HG03135 (cell line): ENCODE results near the gene DRG1.
A peak's percentile ranks its signal among the peaks of the same experiment; 100 is the strongest.
"Not testable (repeated sequence)": the region's sequence is repeated elsewhere in the genome, so short reads cannot be mapped to it uniquely, and the experiment has no call there.

ENCODE experiments used
- ATAC-seq: cut with Tn5 transposase; IDR thresholded peaks from one replicate; pipeline ENCODE4 v1.9.1; 2021; ENCODE audit warnings: mild to moderate bottlenecking, moderate library complexity; ENCODE audit not compliant: unreplicated experiment

The DRG1 gene

GRCh38 chr22:31399211-31400022, at the start of gene DRG1:
DRG1 (plus strand) TSS chr22:31399604; CDS start chr22:31399684, 80 bp downstream.
- ATAC-seq = peak; percentile 89

GRCh38 chr22:31349960-31350359, 49.4 kb upstream of the DRG1 start:
- no peak for ATAC-seq

GRCh38 chr22:31350410-31350863, 49.0 kb upstream of the DRG1 start:
- no peak for ATAC-seq

GRCh38 chr22:31354515-31354914, 44.9 kb upstream of the DRG1 start:
- no peak for ATAC-seq

GRCh38 chr22:31360029-31360428, 39.4 kb upstream of the DRG1 start:
- ATAC-seq = no peak

GRCh38 chr22:31361743-31362142, 37.7 kb upstream of the DRG1 start:
- no peak for ATAC-seq

- no peak for ATAC-seq
Measured at GRCh38 chr22:31363885-31364465, 35.4 kb upstream of the DRG1 start.

GRCh38 chr22:31367426-31367825, 32.0 kb upstream of the DRG1 start:
- no peak for ATAC-seq

GRCh38 chr22:31377612-31378011, 21.8 kb upstream of the DRG1 start:
- ATAC-seq = no peak

GRCh38 chr22:31378123-31378522, 21.3 kb upstream of the DRG1 start:
- no peak for ATAC-seq

- ATAC-seq = not testable (repeated sequence)
Measured at GRCh38 chr22:31378651-31379050, 20.8 kb upstream of the DRG1 start.

GRCh38 chr22:31393893-31394292, 5.5 kb upstream of the DRG1 start:
- no peak for ATAC-seq

GRCh38 chr22:31394326-31394725, 5.1 kb upstream of the DRG1 start:
- no peak for ATAC-seq

- ATAC-seq = no peak
Measured at GRCh38 chr22:31398231-31398630, 1.2 kb upstream of the DRG1 start.

GRCh38 chr22:31400023-31400397, 606 bp downstream of the DRG1 start:
- ATAC-seq = no peak

- ATAC-seq = not testable (repeated sequence)
Measured at GRCh38 chr22:31402350-31402749, 2.9 kb downstream of the DRG1 start.

- no peak for ATAC-seq
Measured at GRCh38 chr22:31425331-31426050, 26.1 kb downstream of the DRG1 start.

GRCh38 chr22:31431950-31432349, 32.5 kb downstream of the DRG1 start:
- ATAC-seq = no peak

- no peak for ATAC-seq
Measured at GRCh38 chr22:31436132-31436531, 36.7 kb downstream of the DRG1 start.

GRCh38 chr22:31439808-31440207, 40.4 kb downstream of the DRG1 start:
- no peak for ATAC-seq

GRCh38 chr22:31440681-31441080, 41.3 kb downstream of the DRG1 start:
- ATAC-seq = no peak

- no peak for ATAC-seq
Measured at GRCh38 chr22:31441652-31442051, 42.2 kb downstream of the DRG1 start.
